K562 (cell line): Measurements from ENCODE around the gene SACM1L. TPM values are rescaled to one million over a fixed set of nuclear protein-coding genes. Genes with fewer than 3 reads are reported as not detected.
A peak's percentile ranks its signal among the peaks of the same experiment; 100 is the strongest.

Source experiments
- ATAC-seq: fragments of 200-7000 bp; cut with Tn5 transposase; 3 replicates; pipeline ENCODE4 v1.9.1; 2020; ENCODE audit warnings: moderate library complexity
- BruUV-seq: library from RNA; stranded (reverse); fragments of 400-500 nt; replicated peaks from 2 replicates; lab custom pipeline; 2021; lab: Mats Ljungman, UMichigan
- CTCF ChIA-PET: fragments of 300-600 bp; formaldehyde crosslinking; extraction: SDS; loops from one replicate; lab custom pipeline; 2021; ENCODE audit warnings: low intra/inter-chr PET ratio; lab: Yijun Ruan, JAX
- POLR2A ChIA-PET: fragments of 300-600, 350-650 bp; sonication (Branson Sonifier 250); formaldehyde crosslinking; extraction: SDS; loops from one replicate; lab custom pipeline; 2021; ENCODE audit warnings: antibody characterized with exemption, inconsistent platforms; lab: Yijun Ruan, JAX
- DNase-seq, 4 experiments: peaks; one replicate each; pipeline versions ENCODE4 v3.0.0 to v3.0.0-alpha.2; 2011 to 2018; ENCODE audit warnings: low spot score in 3 of 4, mixed read lengths in 3 of 4; ENCODE audit errors: extremely low read depth in 1 of 4
- FAIRE-seq: peaks from 2 replicates; lab custom pipeline; 2011; peaks lifted over from hg19 to GRCh38; lab: Jason Lieb, UNC
- H2AFZ ChIP-seq: 2 replicates; pipeline ENCODE4 v1.6.0; 2011; ENCODE audit warnings: low read depth, low read length, control low read depth, inconsistent platforms
- H3K27ac ChIP-seq: fragments of 200-600 bp; 3 replicates; pipeline ENCODE4 v1.8.0; 2011; ENCODE audit warnings: low read depth, mild to moderate bottlenecking, control low read depth, inconsistent platforms, low read length, moderate library complexity, mixed read lengths; ENCODE audit errors: extremely low read depth
- H3K27me3 ChIP-seq, 2 experiments: fragments of 300-600 bp in 1 of 2; 2 replicates in 1 of 2; 3 replicates in 1 of 2; pipeline versions ENCODE4 v1.6.0 to v1.8.0; 2011; ENCODE audit warnings: inconsistent platforms in 2 of 2, low read length in 2 of 2, mild to moderate bottlenecking in 1 of 2, mixed read lengths in 1 of 2, moderate library complexity in 1 of 2; ENCODE audit not compliant: control insufficient read depth in 2 of 2, insufficient read depth in 2 of 2
- H3K36me3 ChIP-seq: fragments of 300-600 bp; 3 replicates; pipeline ENCODE4 v1.8.0; 2011; ENCODE audit warnings: mild to moderate bottlenecking, low read length, inconsistent platforms; ENCODE audit not compliant: control insufficient read depth, insufficient read depth
- H3K4me1 ChIP-seq, 2 experiments: fragments of 200-600 bp in 1 of 2; replicated peaks in 1 of 2; 2 replicates in 1 of 2; 3 replicates in 1 of 2; pipeline versions ENCODE4 v1.5.1 to v1.8.0; 2011; ENCODE audit warnings: inconsistent platforms in 2 of 2, low read length in 2 of 2, mild to moderate bottlenecking in 1 of 2, mixed read lengths in 1 of 2, moderate library complexity in 1 of 2; ENCODE audit not compliant: control insufficient read depth in 2 of 2, insufficient read depth in 2 of 2
- H3K4me2 ChIP-seq: 2 replicates; pipeline ENCODE4 v1.6.1; 2011; ENCODE audit warnings: low read length, control low read depth, inconsistent platforms, mixed read lengths; ENCODE audit not compliant: insufficient read depth
- H3K4me3 ChIP-seq: fragments of 200-600 bp; sonication (generic), shearing (Covaris generic); 2 replicates; pipeline ENCODE4 v1.5.1; 2016; ENCODE audit warnings: control low read depth, inconsistent platforms
- H3K79me2 ChIP-seq: fragments of 200-600 bp; 3 replicates; pipeline ENCODE4 v1.8.0; 2011; ENCODE audit warnings: low read length, inconsistent platforms; ENCODE audit not compliant: control insufficient read depth, insufficient read depth
- H3K9ac ChIP-seq, 2 experiments: 2 replicates each; pipeline versions ENCODE4 v1.6.0 to v1.6.1; 2011; ENCODE audit warnings: low read depth in 2 of 2, low read length in 2 of 2, control low read depth in 1 of 2, inconsistent platforms in 1 of 2, mild to moderate bottlenecking in 1 of 2, mixed read lengths in 1 of 2; ENCODE audit not compliant: insufficient read depth in 1 of 2
- H3K9me1 ChIP-seq: one replicate; pipeline ENCODE4 v1.6.0; 2011; ENCODE audit warnings: inconsistent platforms, mild to moderate bottlenecking, low read length, moderate library complexity; ENCODE audit not compliant: control insufficient read depth, insufficient read depth
- H3K9me3 ChIP-seq: replicated peaks from 2 replicates; pipeline ENCODE4 v1.5.1; 2011; ENCODE audit warnings: low read depth, low read length, inconsistent platforms; ENCODE audit not compliant: control insufficient read depth, insufficient read depth
- H4K20me1 ChIP-seq: replicated peaks from 2 replicates; pipeline ENCODE4 v1.6.1; 2011; ENCODE audit warnings: low read length, inconsistent platforms, mixed read lengths; ENCODE audit not compliant: control insufficient read depth, insufficient read depth
- WGBS: fragments of 100-300 bp; shearing (Covaris generic); methylation state at CpG from one replicate; pipeline ENCODE4 v1.1.6; 2016; ENCODE audit warnings: low coverage, mixed read lengths; ENCODE audit not compliant: insufficient coverage; ENCODE audit errors: missing lambda C conversion rate; 5-methylcytosine and 5-hydroxymethylcytosine counted together
- in situ Hi-C: fragments of 300-500 bp; cut with MboI; formaldehyde crosslinking; loops from 4 replicates; pipeline ENCODE4 v1.15.0; 2018; ENCODE audit warnings: inconsistent platforms, mixed read lengths
- intact Hi-C: fragments of 100-400 bp; cut with micrococcal nuclease; formaldehyde crosslinking; loops from 2 replicates; pipeline ENCODE4 v1.14.2; 2022
- polyA plus RNA-seq, 8 experiments: library from polyadenylated mRNA; depleted of rRNA in 4 of 8; stranded (reverse) in 5 of 8; unstranded in 3 of 8; fragments of >200 nt; fragmentation: Nextera tagmentation in 2 of 8; fragmentation: Illumina TruSeq in 1 of 8; extraction: Ambion mirVana in 2 of 8; extraction: Trizol in 1 of 8; gene quantifications; 2 replicates each; pipeline versions ENCODE4 v1.2.1 to v1.2.3, GENCODE V29; 2011 to 2014; ENCODE audit warnings: inconsistent platforms in 1 of 8, missing spikeins in 1 of 8
- total RNA-seq, 7 experiments: library from RNA; depleted of rRNA in 6 of 7; stranded (reverse); fragments of >200 nt in 6 of 7; fragmentation: Illumina TruSeq in 2 of 7; extraction: Trizol in 2 of 7; gene quantifications; 2 replicates each; pipeline versions ENCODE4 v1.2.1 to v1.2.3, GENCODE V29; 2011 to 2021; ENCODE audit warnings: low replicate concordance in 1 of 7
- TF ChIP-seq, protein P1 (sequence below): IDR thresholded peaks from 2 replicates; pipeline ENCODE4 v1.6.1; 2011; ENCODE audit not compliant: insufficient read length; ENCODE audit errors: extremely low read depth
- TF ChIP-seq, protein P2 (sequence below): sonication (generic); formaldehyde crosslinking; IDR thresholded peaks from 2 replicates; pipeline ENCODE4 v1.8.0; 2022; ENCODE audit warnings: mild to moderate bottlenecking, missing genetic modification reagents

SACM1L gene
- total and polyA plus RNA-seq, 9 of the 15 experiments (the other 6 are each of a cell fraction or from before 2014, with no cell fraction given), result 25.7 to 67.2 (median 40.3) TPM

GRCh38 chr3:45765266-45765851 is 76.2 kb downstream of the SACM1L start:
- Histone ChIP-seq H3K79me2 (no peaks in the 10 kb centered on the region), H3K4me2 (no peak overlapping the region), H4K20me1 (no peaks in the 10 kb centered on the region), H3K4me1 (peaks cover 0 to 5% of the 10 kb centered on the region in 2 experiments; a peak in 2 of 5 replicates), H3K27me3 (peaks cover 16 to 51% of the 10 kb centered on the region in 2 experiments), H3K36me3 (no peaks in the 10 kb centered on the region), H3K9me3 (no peaks in the 10 kb centered on the region)
- BruUV-seq, result no TSS peak
- in situ Hi-C loops, result no loop called here
- ATAC-seq, result no peak
- no peak for FAIRE-seq
- WGBS, result 2% methylated on average over 9 of the region's 9 CpGs
- TF ChIP-seq, protein P1, sequence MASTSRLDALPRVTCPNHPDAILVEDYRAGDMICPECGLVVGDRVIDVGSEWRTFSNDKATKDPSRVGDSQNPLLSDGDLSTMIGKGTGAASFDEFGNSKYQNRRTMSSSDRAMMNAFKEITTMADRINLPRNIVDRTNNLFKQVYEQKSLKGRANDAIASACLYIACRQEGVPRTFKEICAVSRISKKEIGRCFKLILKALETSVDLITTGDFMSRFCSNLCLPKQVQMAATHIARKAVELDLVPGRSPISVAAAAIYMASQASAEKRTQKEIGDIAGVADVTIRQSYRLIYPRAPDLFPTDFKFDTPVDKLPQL, result no peak
- TF ChIP-seq, protein P2, sequence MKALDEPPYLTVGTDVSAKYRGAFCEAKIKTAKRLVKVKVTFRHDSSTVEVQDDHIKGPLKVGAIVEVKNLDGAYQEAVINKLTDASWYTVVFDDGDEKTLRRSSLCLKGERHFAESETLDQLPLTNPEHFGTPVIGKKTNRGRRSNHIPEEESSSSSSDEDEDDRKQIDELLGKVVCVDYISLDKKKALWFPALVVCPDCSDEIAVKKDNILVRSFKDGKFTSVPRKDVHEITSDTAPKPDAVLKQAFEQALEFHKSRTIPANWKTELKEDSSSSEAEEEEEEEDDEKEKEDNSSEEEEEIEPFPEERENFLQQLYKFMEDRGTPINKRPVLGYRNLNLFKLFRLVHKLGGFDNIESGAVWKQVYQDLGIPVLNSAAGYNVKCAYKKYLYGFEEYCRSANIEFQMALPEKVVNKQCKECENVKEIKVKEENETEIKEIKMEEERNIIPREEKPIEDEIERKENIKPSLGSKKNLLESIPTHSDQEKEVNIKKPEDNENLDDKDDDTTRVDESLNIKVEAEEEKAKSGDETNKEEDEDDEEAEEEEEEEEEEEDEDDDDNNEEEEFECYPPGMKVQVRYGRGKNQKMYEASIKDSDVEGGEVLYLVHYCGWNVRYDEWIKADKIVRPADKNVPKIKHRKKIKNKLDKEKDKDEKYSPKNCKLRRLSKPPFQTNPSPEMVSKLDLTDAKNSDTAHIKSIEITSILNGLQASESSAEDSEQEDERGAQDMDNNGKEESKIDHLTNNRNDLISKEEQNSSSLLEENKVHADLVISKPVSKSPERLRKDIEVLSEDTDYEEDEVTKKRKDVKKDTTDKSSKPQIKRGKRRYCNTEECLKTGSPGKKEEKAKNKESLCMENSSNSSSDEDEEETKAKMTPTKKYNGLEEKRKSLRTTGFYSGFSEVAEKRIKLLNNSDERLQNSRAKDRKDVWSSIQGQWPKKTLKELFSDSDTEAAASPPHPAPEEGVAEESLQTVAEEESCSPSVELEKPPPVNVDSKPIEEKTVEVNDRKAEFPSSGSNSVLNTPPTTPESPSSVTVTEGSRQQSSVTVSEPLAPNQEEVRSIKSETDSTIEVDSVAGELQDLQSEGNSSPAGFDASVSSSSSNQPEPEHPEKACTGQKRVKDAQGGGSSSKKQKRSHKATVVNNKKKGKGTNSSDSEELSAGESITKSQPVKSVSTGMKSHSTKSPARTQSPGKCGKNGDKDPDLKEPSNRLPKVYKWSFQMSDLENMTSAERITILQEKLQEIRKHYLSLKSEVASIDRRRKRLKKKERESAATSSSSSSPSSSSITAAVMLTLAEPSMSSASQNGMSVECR, result no peak
- TF ChIP-seq, all 486 proteins: peak for 0
- intact Hi-C loops, result loop anchor here (10.0 kb wide), 1 partner anchor 251 kb away; no protein-coding TSS in a partner anchor
- Histone ChIP-seq H2AFZ (no peak overlapping the region), H3K27ac (no peak overlapping the region), H3K4me3 (no peak overlapping the region), H3K9ac (0 out of 4 replicates have a peak overlapping the region, but pooled peaks of 1 of the 2 experiments have one; percentile 28), H3K9me1 (no peaks in the 10 kb centered on the region)
- CTCF ChIA-PET, result no interaction called here
- POLR2A ChIA-PET, result no interaction called here
- no peak for DNase-seq
